ACC112 (cell line): Measurements from ENCODE around the gene STYXL1.

Experiments
- H2AFZ ChIP-seq: fragments of 200-600 bp; sonication (generic); one replicate; pipeline ENCODE4 v1.6.0; 2017; ENCODE audit warnings: antibody characterized with exemption, low read length; ENCODE audit not compliant: unreplicated experiment
- H3K27ac ChIP-seq: fragments of 200-600 bp; sonication (generic); 2 replicates; pipeline ENCODE4 v1.5.1; 2014; ENCODE audit warnings: low read depth, mild to moderate bottlenecking, antibody characterized with exemption, low read length, moderate library complexity
- H3K27me3 ChIP-seq: fragments of 200-600 bp; sonication (generic); 2 replicates; pipeline ENCODE4 v1.6.1; 2014; ENCODE audit warnings: mild to moderate bottlenecking, antibody characterized with exemption, low read length, moderate library complexity, mixed read lengths; ENCODE audit not compliant: insufficient read depth
- H3K36me3 ChIP-seq: fragments of 200-600 bp; sonication (generic); 2 replicates; pipeline ENCODE4 v1.6.1; 2016; ENCODE audit warnings: mild to moderate bottlenecking, antibody characterized with exemption, low read length, moderate library complexity, mixed read lengths; ENCODE audit not compliant: insufficient read depth
- H3K4me1 ChIP-seq: fragments of 200-600 bp; sonication (generic); one replicate; pipeline ENCODE4 v1.6.1; 2016; ENCODE audit warnings: low read length, mixed read lengths; ENCODE audit not compliant: insufficient read depth, unreplicated experiment, control insufficient read depth
- H3K4me3 ChIP-seq: fragments of 200-600 bp; sonication (generic); 2 replicates; pipeline ENCODE4 v1.5.1; 2014; ENCODE audit warnings: mild to moderate bottlenecking, low read depth, low read length
- H3K79me2 ChIP-seq: fragments of 200-600 bp; sonication (generic); one replicate; pipeline ENCODE4 v1.6.0; 2016; ENCODE audit warnings: low read length; ENCODE audit not compliant: control insufficient read depth, unreplicated experiment, insufficient read depth

STYXL1 gene

GRCh38 chr7:75985009-75985517, 62.7 kb downstream of the STYXL1 start:
- Histone ChIP-seq H2AFZ (no peak overlapping the region), H3K4me1 (no peaks in the 10 kb centered on the region), H3K36me3 (0 out of 2 replicates have a peak, but pooled peaks cover 5% of the 10 kb centered on the region), H3K27me3 (no peaks in the 10 kb centered on the region), H3K79me2 (no peaks in the 10 kb centered on the region), H3K27ac (no peak overlapping the region), H3K4me3 (no peak overlapping the region)

- no peaks in the 10 kb centered on the region for H3K27me3 ChIP-seq
- H3K27ac ChIP-seq: no peak overlapping the region
- no peak overlapping the region for H2AFZ ChIP-seq
- 0 out of 2 replicates have a peak, but pooled peaks cover 6% of the 10 kb centered on the region for H3K36me3 ChIP-seq
- no peak overlapping the region for H3K4me3 ChIP-seq
- H3K79me2 ChIP-seq: no peaks in the 10 kb centered on the region
- no peaks in the 10 kb centered on the region for H3K4me1 ChIP-seq
Observed at GRCh38 chr7:75984130-75985008, 63.4 kb downstream of the STYXL1 start.

GRCh38 chr7:75983471-75984129, 64.2 kb downstream of the STYXL1 start:
- 0 out of 2 replicates have a peak, but pooled peaks cover 6% of the 10 kb centered on the region for H3K36me3 ChIP-seq
- H3K4me3 ChIP-seq: no peak overlapping the region
- H3K27me3 ChIP-seq: no peaks in the 10 kb centered on the region

GRCh38 chr7:75982306-75983064, 65.3 kb downstream of the STYXL1 start:
- Histone ChIP-seq H3K4me1 (no peaks in the 10 kb centered on the region), H3K36me3 (0 out of 2 replicates have a peak, but pooled peaks cover 6% of the 10 kb centered on the region), H3K79me2 (no peaks in the 10 kb centered on the region), H2AFZ (no peak overlapping the region), H3K4me3 (no peak overlapping the region), H3K27ac (no peak overlapping the region), H3K27me3 (no peaks in the 10 kb centered on the region)

More at GRCh38 chr7:75983471-75984129, 64.2 kb downstream of the STYXL1 start:
- Histone ChIP-seq H2AFZ (no peak overlapping the region), H3K4me1 (no peaks in the 10 kb centered on the region), H3K27ac (no peak overlapping the region), H3K79me2 (no peaks in the 10 kb centered on the region)

- no peak overlapping the region for H2AFZ ChIP-seq
- 0 out of 2 replicates have a peak, but pooled peaks cover 6% of the 10 kb centered on the region for H3K36me3 ChIP-seq
- no peak overlapping the region for H3K27ac ChIP-seq
- H3K27me3 ChIP-seq: no peaks in the 10 kb centered on the region
- H3K4me1 ChIP-seq: no peaks in the 10 kb centered on the region
- no peaks in the 10 kb centered on the region for H3K79me2 ChIP-seq
- no peak overlapping the region for H3K4me3 ChIP-seq
Observed at GRCh38 chr7:75981453-75982305, 66.1 kb downstream of the STYXL1 start.

- Histone ChIP-seq H3K4me1 (no peaks in the 10 kb centered on the region), H3K36me3 (0 out of 2 replicates have a peak, but pooled peaks cover 6% of the 10 kb centered on the region), H3K27ac (no peak overlapping the region), H3K79me2 (no peaks in the 10 kb centered on the region), H2AFZ (no peak overlapping the region), H3K4me3 (no peak overlapping the region), H3K27me3 (no peaks in the 10 kb centered on the region)
Observed at GRCh38 chr7:75981203-75981452, 66.7 kb downstream of the STYXL1 start.

- no peak overlapping the region for H2AFZ ChIP-seq
- no peaks in the 10 kb centered on the region for H3K79me2 ChIP-seq
- no peaks in the 10 kb centered on the region for H3K4me1 ChIP-seq
- H3K36me3 ChIP-seq: 0 out of 2 replicates have a peak, but pooled peaks cover 2% of the 10 kb centered on the region
- H3K4me3 ChIP-seq: no peak overlapping the region
- no peaks in the 10 kb centered on the region for H3K27me3 ChIP-seq
- H3K27ac ChIP-seq: no peak overlapping the region
Observed at GRCh38 chr7:75980430-75981202, 67.2 kb downstream of the STYXL1 start.

GRCh38 chr7:75979759-75980429, 67.9 kb downstream of the STYXL1 start:
- Histone ChIP-seq H3K4me3 (no peak overlapping the region), H3K4me1 (no peaks in the 10 kb centered on the region), H2AFZ (no peak overlapping the region), H3K27ac (no peak overlapping the region), H3K36me3 (0 out of 2 replicates have a peak, but pooled peaks cover 2% of the 10 kb centered on the region), H3K79me2 (no peaks in the 10 kb centered on the region), H3K27me3 (no peaks in the 10 kb centered on the region)

GRCh38 chr7:75977743-75978142, 70.1 kb downstream of the STYXL1 start:
- no peak overlapping the region for H3K27ac ChIP-seq
- H3K36me3 ChIP-seq: 0 out of 2 replicates have a peak, but pooled peaks cover 2% of the 10 kb centered on the region

More at GRCh38 chr7:75977743-75978142, 70.1 kb downstream of the STYXL1 start:
- H3K79me2 ChIP-seq: no peaks in the 10 kb centered on the region
- no peaks in the 10 kb centered on the region for H3K4me1 ChIP-seq
- H3K4me3 ChIP-seq: no peak overlapping the region
- no peak overlapping the region for H2AFZ ChIP-seq
- no peaks in the 10 kb centered on the region for H3K27me3 ChIP-seq
